Astrocyte (in vitro differentiated cells and primary cell): ENCODE results near the gene SNX27. TPM values are rescaled to one million over a fixed set of nuclear protein-coding genes. Genes with fewer than 3 reads are reported as not detected.
"Not testable (repeated sequence)": the region's sequence is repeated elsewhere in the genome, so short reads cannot be mapped to it uniquely, and the experiment has no call there.

Experiments used
- DNase-seq: peaks from one replicate; pipeline ENCODE4 v3.0.0-alpha.2; 2010; ENCODE audit warnings: low read depth
- FAIRE-seq: peaks from 2 replicates; lab custom pipeline; 2011; peaks lifted over from hg19 to GRCh38; lab: Jason Lieb, UNC
- H2AFZ ChIP-seq: 2 replicates; pipeline ENCODE4 v1.6.0; 2012; ENCODE audit warnings: low read depth, low read length, inconsistent platforms
- H3K27ac ChIP-seq: 2 replicates; pipeline ENCODE4 v1.5.1; 2011; ENCODE audit warnings: low read depth, low read length, inconsistent platforms
- H3K27me3 ChIP-seq: 2 replicates; pipeline ENCODE4 v1.6.0; 2011; ENCODE audit warnings: low read length, inconsistent platforms; ENCODE audit not compliant: insufficient read depth
- H3K36me3 ChIP-seq: 2 replicates; pipeline ENCODE4 v1.5.1; 2011; ENCODE audit warnings: low read length, inconsistent platforms; ENCODE audit not compliant: insufficient read depth
- H3K4me1 ChIP-seq: 2 replicates; pipeline ENCODE4 v1.5.1; 2011; ENCODE audit warnings: low read length, inconsistent platforms; ENCODE audit not compliant: insufficient read depth
- H3K4me2 ChIP-seq: 2 replicates; pipeline ENCODE4 v1.6.0; 2012; ENCODE audit warnings: low read length, inconsistent platforms
- H3K4me3 ChIP-seq: 2 replicates; pipeline ENCODE4 v1.5.1; 2011; ENCODE audit warnings: low read depth, mild to moderate bottlenecking, low read length, inconsistent platforms; ENCODE audit not compliant: insufficient read depth
- H3K79me2 ChIP-seq: 2 replicates; pipeline ENCODE4 v1.6.0; 2012; ENCODE audit warnings: mild to moderate bottlenecking, low read length, inconsistent platforms; ENCODE audit not compliant: insufficient read depth
- H3K9ac ChIP-seq: 2 replicates; pipeline ENCODE4 v1.6.0; 2012; ENCODE audit warnings: mild to moderate bottlenecking, low read length, inconsistent platforms
- H3K9me3 ChIP-seq: 2 replicates; pipeline ENCODE4 v1.5.1; 2012; ENCODE audit warnings: low read depth, mild to moderate bottlenecking, low read length, inconsistent platforms; ENCODE audit not compliant: insufficient read depth
- H4K20me1 ChIP-seq: 2 replicates; pipeline ENCODE4 v1.6.0; 2012; ENCODE audit warnings: low read length, inconsistent platforms; ENCODE audit not compliant: insufficient read depth
- H3K27ac Mint-ChIP-seq: one replicate; pipeline ENCODE4 v1.8.0; 2021; ENCODE audit warnings: mild to moderate bottlenecking, mixed read lengths; ENCODE audit not compliant: unreplicated experiment
- H3K27me3 Mint-ChIP-seq: one replicate; pipeline ENCODE4 v1.8.0; 2021; ENCODE audit warnings: low read depth, mixed read lengths; ENCODE audit not compliant: unreplicated experiment
- H3K36me3 Mint-ChIP-seq: one replicate; pipeline ENCODE4 v1.8.0; 2021; ENCODE audit warnings: low read depth, mixed read lengths; ENCODE audit not compliant: unreplicated experiment
- H3K4me1 Mint-ChIP-seq: one replicate; pipeline ENCODE4 v1.8.0; 2021; ENCODE audit warnings: low read depth, mixed read lengths; ENCODE audit not compliant: unreplicated experiment
- H3K4me3 Mint-ChIP-seq: one replicate; pipeline ENCODE4 v1.8.0; 2021; ENCODE audit warnings: mild to moderate bottlenecking, moderate library complexity, mixed read lengths; ENCODE audit not compliant: unreplicated experiment
- H3K9me3 Mint-ChIP-seq: one replicate; pipeline ENCODE4 v1.8.0; 2021; ENCODE audit warnings: mild to moderate bottlenecking, mixed read lengths; ENCODE audit not compliant: unreplicated experiment
- CTCF ChIP-seq: IDR thresholded peaks from 2 replicates; pipeline ENCODE4 v1.5.1; 2011; ENCODE audit warnings: low read depth, mild to moderate bottlenecking, inconsistent platforms, low read length, moderate library complexity; ENCODE audit not compliant: insufficient read depth
- EZH2 ChIP-seq: IDR thresholded peaks from 2 replicates; pipeline ENCODE4 v1.6.1; 2012; ENCODE audit warnings: mild to moderate bottlenecking, low read length, inconsistent platforms; ENCODE audit not compliant: insufficient read depth
- total RNA-seq: library from RNA; stranded (reverse); gene quantifications from 2 replicates; pipeline ENCODE4 v1.2.1, GENCODE V29; 2021

Gene SNX27
- total RNA-seq, 1 donor from 2014 or later: 53.1 TPM

GRCh38 chr1:151661751-151662150 is 49.9 kb downstream of the SNX27 start:
- FAIRE-seq: no peak
- no peak overlapping the region for H3K27ac ChIP-seq
- no peaks in the 10 kb centered on the region for H3K4me1 ChIP-seq
- peaks cover 11% of the 10 kb centered on the region for H3K36me3 ChIP-seq
- peaks cover 4% of the 10 kb centered on the region for H4K20me1 ChIP-seq
- Mint-ChIP-seq H3K9me3 (no peaks in the 10 kb centered on the region), H3K27ac (no peak overlapping the region), H3K4me1 (no peaks in the 10 kb centered on the region), H3K36me3 (peaks cover 4% of the 10 kb centered on the region), H3K4me3 (no peak overlapping the region), H3K27me3 (no peaks in the 10 kb centered on the region)
- H3K9ac ChIP-seq: no peak overlapping the region
- H3K4me3 ChIP-seq: no peak overlapping the region
- TF ChIP-seq EZH2 (no peak), CTCF (no peak)
- H3K4me2 ChIP-seq: no peak overlapping the region
- H2AFZ ChIP-seq: no peak overlapping the region
- no peaks in the 10 kb centered on the region for H3K79me2 ChIP-seq
- H3K27me3 ChIP-seq: no peaks in the 10 kb centered on the region
- no peak for DNase-seq
- H3K9me3 ChIP-seq: no peaks in the 10 kb centered on the region

- Histone ChIP-seq H3K27me3 (no peaks in the 10 kb centered on the region), H3K9ac (no peak overlapping the region), H3K4me3 (no peak overlapping the region), H3K27ac (no peak overlapping the region), H4K20me1 (no peaks in the 10 kb centered on the region), H3K36me3 (peaks cover 6% of the 10 kb centered on the region), H3K4me2 (no peak overlapping the region), H3K9me3 (no peaks in the 10 kb centered on the region), H3K4me1 (no peaks in the 10 kb centered on the region), H2AFZ (no peak overlapping the region), H3K79me2 (no peaks in the 10 kb centered on the region)
- Mint-ChIP-seq H3K4me3 (no peak overlapping the region), H3K9me3 (peaks cover 3% of the 10 kb centered on the region), H3K36me3 (peaks cover 25% of the 10 kb centered on the region), H3K27ac (no peak overlapping the region), H3K4me1 (peaks cover 2% of the 10 kb centered on the region), H3K27me3 (no peaks in the 10 kb centered on the region)
- no peak for DNase-seq
- no peak for FAIRE-seq
- TF ChIP-seq CTCF (no peak), EZH2 (no peak)
Observed at GRCh38 chr1:151668090-151668489, 56.2 kb downstream of the SNX27 start.

GRCh38 chr1:151670036-151670675 is 58.3 kb downstream of the SNX27 start:
- H3K36me3 ChIP-seq, H4K20me1 ChIP-seq, H3K27me3 ChIP-seq, H2AFZ ChIP-seq, H3K9me3 Mint-ChIP-seq, H3K4me2 ChIP-seq, H3K79me2 ChIP-seq, H3K4me3 ChIP-seq, H3K4me3 Mint-ChIP-seq, H3K9me3 ChIP-seq, H3K4me1 ChIP-seq, H3K27ac ChIP-seq, FAIRE-seq, H3K27ac Mint-ChIP-seq, DNase-seq, H3K4me1 Mint-ChIP-seq, H3K27me3 Mint-ChIP-seq, H3K9ac ChIP-seq: not testable (repeated sequence)
- H3K36me3 Mint-ChIP-seq: peaks cover 28% of the 10 kb centered on the region
